GM23338 (cell line): ENCODE results near the gene TMEM94. TPM values are rescaled to one million over a fixed set of nuclear protein-coding genes. Genes with fewer than 3 reads are reported as not detected.

Source experiments
- ATAC-seq: fragments of 200-7000 bp; cut with Tn5 transposase; 3 replicates; pipeline ENCODE4 v1.9.1; 2020
- DNase-seq: peaks from one replicate; pipeline ENCODE4 v3.0.0-alpha.2; 2015; ENCODE audit warnings: low spot score
- H2AFZ ChIP-seq: fragments of 200-600 bp; sonication (generic); 2 replicates; pipeline ENCODE4 v1.8.0; 2016; ENCODE audit warnings: antibody characterized with exemption, mild to moderate bottlenecking, moderate library complexity
- H3F3A ChIP-seq: fragments of 200-600 bp; sonication (generic); replicated peaks from 2 replicates; pipeline ENCODE4 v1.8.0; 2017; ENCODE audit warnings: antibody characterized with exemption, mixed run types, low read depth
- H3K27ac ChIP-seq: fragments of 200-600 bp; sonication (generic); 2 replicates; pipeline ENCODE4 v1.6.1; 2016; ENCODE audit warnings: low read depth
- H3K27me3 ChIP-seq: fragments of 200-600 bp; sonication (generic); 2 replicates; pipeline ENCODE4 v1.8.0; 2016; ENCODE audit warnings: mild to moderate bottlenecking, mixed run types, moderate library complexity; ENCODE audit not compliant: insufficient read depth
- H3K36me3 ChIP-seq: fragments of 200-600 bp; sonication (generic); 2 replicates; pipeline ENCODE4 v1.8.0; 2016; ENCODE audit warnings: mild to moderate bottlenecking; ENCODE audit not compliant: insufficient read depth
- H3K4me1 ChIP-seq: fragments of 200-600 bp; sonication (generic); 2 replicates; pipeline ENCODE4 v1.8.0; 2016; ENCODE audit warnings: mild to moderate bottlenecking, moderate library complexity; ENCODE audit not compliant: insufficient read depth
- H3K4me2 ChIP-seq: fragments of 200-600 bp; sonication (generic); 2 replicates; pipeline ENCODE4 v1.7.1; 2017; ENCODE audit warnings: mixed run types
- H3K4me3 ChIP-seq: fragments of 200-600 bp; sonication (generic); 2 replicates; pipeline ENCODE4 v1.6.1; 2016; ENCODE audit warnings: mixed run types
- H3K79me2 ChIP-seq: fragments of 200-600 bp; sonication (generic); replicated peaks from 2 replicates; pipeline ENCODE4 v1.8.0; 2017; ENCODE audit warnings: mild to moderate bottlenecking; ENCODE audit not compliant: insufficient read depth
- H3K9me2 ChIP-seq: fragments of 200-600 bp; sonication (generic); 2 replicates; pipeline ENCODE4 v1.8.0; 2017; ENCODE audit not compliant: insufficient read depth
- H4K20me1 ChIP-seq: fragments of 200-600 bp; sonication (generic); replicated peaks from 2 replicates; pipeline ENCODE4 v1.8.0; 2017; ENCODE audit warnings: mild to moderate bottlenecking; ENCODE audit not compliant: insufficient read depth
- H3K27ac Mint-ChIP-seq: 2 replicates; pipeline ENCODE4 v1.8.0; 2020; ENCODE audit warnings: inconsistent platforms, mild to moderate bottlenecking, moderate library complexity, mixed read lengths
- H3K27me3 Mint-ChIP-seq: 3 replicates; pipeline ENCODE4 v1.8.0; 2022; ENCODE audit warnings: low read depth, mild to moderate bottlenecking, moderate library complexity, mixed read lengths, inconsistent platforms; ENCODE audit not compliant: insufficient read depth, poor library complexity
- H3K36me3 Mint-ChIP-seq: 3 replicates; pipeline ENCODE4 v1.8.0; 2021; ENCODE audit warnings: low read depth, mild to moderate bottlenecking, inconsistent platforms, moderate library complexity, mixed read lengths
- H3K4me1 Mint-ChIP-seq: 3 replicates; pipeline ENCODE4 v1.8.0; 2020; ENCODE audit warnings: mild to moderate bottlenecking, inconsistent platforms, mixed read lengths
- H3K4me3 Mint-ChIP-seq: 3 replicates; pipeline ENCODE4 v1.8.0; 2021; ENCODE audit warnings: moderate library complexity, mild to moderate bottlenecking, inconsistent platforms, mixed read lengths
- H3K9me3 Mint-ChIP-seq: 3 replicates; pipeline ENCODE4 v1.8.0; 2020; ENCODE audit warnings: moderate library complexity, mild to moderate bottlenecking, inconsistent platforms, mixed read lengths
- CREB1 ChIP-seq: fragments of 250-450 bp; sonication (Bioruptor Pico); IDR thresholded peaks from 2 replicates; pipeline ENCODE4 v1.5.0; 2020; ENCODE audit warnings: low read depth, mild to moderate bottlenecking, moderate library complexity
- EZH2 ChIP-seq: fragments of 200-600 bp; sonication (generic); IDR thresholded peaks from one replicate; pipeline ENCODE4 v1.8.0; 2017; ENCODE audit warnings: antibody characterized with exemption, mild to moderate bottlenecking, low read depth; ENCODE audit not compliant: unreplicated experiment
- EZH2phosphoT487 ChIP-seq: fragments of 200-600 bp; sonication (generic); IDR thresholded peaks from one replicate; pipeline ENCODE4 v1.8.1; 2018; ENCODE audit warnings: antibody characterized with exemption; ENCODE audit not compliant: unreplicated experiment
- JUNB ChIP-seq: IDR thresholded peaks from one replicate; pipeline ENCODE4 v1.6.1; 2016; ENCODE audit warnings: antibody characterized with exemption; ENCODE audit not compliant: unreplicated experiment
- NANOG ChIP-seq: IDR thresholded peaks from 2 replicates; pipeline ENCODE4 v1.6.1; 2016; ENCODE audit warnings: antibody characterized with exemption, borderline replicate concordance
- POLR2AphosphoS5 ChIP-seq: IDR thresholded peaks from 2 replicates; pipeline ENCODE4 v1.6.1; 2016; ENCODE audit warnings: antibody characterized with exemption, low read depth
- STAT1 ChIP-seq: IDR thresholded peaks from one replicate; pipeline ENCODE4 v1.6.1; 2016; ENCODE audit warnings: antibody characterized with exemption; ENCODE audit not compliant: unreplicated experiment
- ZNF114 ChIP-seq: fragments of 250-450 bp; sonication (Bioruptor Pico); IDR thresholded peaks from 2 replicates; pipeline ENCODE4 v1.5.0; 2020; ENCODE audit warnings: mild to moderate bottlenecking, moderate library complexity
- ZNF331 ChIP-seq: fragments of 250-450 bp; sonication (Bioruptor Pico); IDR thresholded peaks from 2 replicates; pipeline ENCODE4 v1.5.0; 2020; ENCODE audit warnings: low read depth, mild to moderate bottlenecking, moderate library complexity
- polyA plus RNA-seq: library from polyadenylated mRNA; unstranded; fragments of >200 nt; fragmentation: Nextera tagmentation; extraction: Ambion mirVana; gene quantifications from 2 replicates; pipeline ENCODE4 v1.2.1, GENCODE V29; 2016
- total RNA-seq: library from RNA; depleted of rRNA; stranded (reverse); fragments of >200 nt; shearing (Covaris generic); gene quantifications from 2 replicates; pipeline ENCODE4 v1.2.3, GENCODE V29; 2014
- TF ChIP-seq, protein P1 (sequence below): fragments of 250-450 bp; sonication (Bioruptor Pico); IDR thresholded peaks from 2 replicates; pipeline ENCODE4 v1.5.0; 2020; ENCODE audit warnings: mild to moderate bottlenecking, moderate library complexity
- TF ChIP-seq, protein P2 (sequence below): IDR thresholded peaks from 2 replicates; pipeline ENCODE4 v1.6.1; 2016; ENCODE audit warnings: antibody characterized with exemption
- TF ChIP-seq, protein P3 (sequence below), 2 experiments: fragments of 200-600 bp in 1 of 2; sonication (generic) in 1 of 2; conservative IDR thresholded peaks; 2 replicates each; pipeline versions ENCODE4 v1.5.1 to v1.6.1; 2016 to 2017; ENCODE audit warnings: antibody characterized with exemption in 2 of 2, low read depth in 2 of 2, mild to moderate bottlenecking in 2 of 2, moderate library complexity in 1 of 2

TMEM94 gene
- total and polyA plus RNA-seq, 2 experiments from 2014 or later = 24.0 to 66.0 TPM

DNA sequence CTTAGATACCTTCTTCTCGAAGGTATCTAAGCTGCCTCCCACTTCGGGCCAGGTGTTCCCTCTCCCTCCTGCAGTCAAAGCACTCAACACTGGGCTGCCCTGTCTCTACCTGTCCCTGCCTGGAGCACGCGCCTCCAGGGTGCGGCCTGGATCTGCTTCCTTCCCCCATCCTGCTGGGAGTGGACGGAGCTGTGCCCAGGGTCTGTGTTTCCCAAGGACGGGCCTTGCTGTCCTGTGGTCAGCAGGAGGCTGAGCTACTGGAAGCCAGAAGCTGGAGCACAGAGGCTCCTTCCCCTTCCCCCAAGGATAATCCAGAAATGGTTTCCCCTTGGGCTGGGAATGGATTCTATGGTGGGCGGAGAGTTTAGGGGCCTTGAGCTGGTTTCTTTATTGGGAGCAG is 85.8 kb downstream of the TMEM94 start:
- Mint-ChIP-seq H3K27ac (no peak overlapping the region; the same call in 1 of the 2 replicates), H3K27me3 (peaks cover 7% of the 10 kb centered on the region), H3K4me1 (peaks cover 29% of the 10 kb centered on the region), H3K9me3 (no peaks in the 10 kb centered on the region), H3K36me3 (no peaks in the 10 kb centered on the region), H3K4me3 (no peak overlapping the region; the same call in 2 of the 3 replicates)
- Histone ChIP-seq H3K27me3 (no peaks in the 10 kb centered on the region), H3F3A (no peaks in the 10 kb centered on the region), H3K27ac (no peak overlapping the region), H3K4me1 (no peaks in the 10 kb centered on the region), H2AFZ (no peak overlapping the region), H3K4me2 (no peak overlapping the region), H3K36me3 (no peaks in the 10 kb centered on the region), H4K20me1 (peaks cover 6% of the 10 kb centered on the region; the same call in 1 of the 2 replicates), H3K79me2 (no peaks in the 10 kb centered on the region), H3K4me3 (no peak overlapping the region), H3K9me2 (no peaks in the 10 kb centered on the region)
- DNase-seq (no peak), ATAC-seq (peak; percentile 14; the same call in 2 of the 3 replicates)
- no peak for TF ChIP-seq EZH2
- TF ChIP-seq STAT1 = no peak
- no peak for TF ChIP-seq CREB1 (CRISPR knock-in tag)
- TF ChIP-seq, protein P1, sequence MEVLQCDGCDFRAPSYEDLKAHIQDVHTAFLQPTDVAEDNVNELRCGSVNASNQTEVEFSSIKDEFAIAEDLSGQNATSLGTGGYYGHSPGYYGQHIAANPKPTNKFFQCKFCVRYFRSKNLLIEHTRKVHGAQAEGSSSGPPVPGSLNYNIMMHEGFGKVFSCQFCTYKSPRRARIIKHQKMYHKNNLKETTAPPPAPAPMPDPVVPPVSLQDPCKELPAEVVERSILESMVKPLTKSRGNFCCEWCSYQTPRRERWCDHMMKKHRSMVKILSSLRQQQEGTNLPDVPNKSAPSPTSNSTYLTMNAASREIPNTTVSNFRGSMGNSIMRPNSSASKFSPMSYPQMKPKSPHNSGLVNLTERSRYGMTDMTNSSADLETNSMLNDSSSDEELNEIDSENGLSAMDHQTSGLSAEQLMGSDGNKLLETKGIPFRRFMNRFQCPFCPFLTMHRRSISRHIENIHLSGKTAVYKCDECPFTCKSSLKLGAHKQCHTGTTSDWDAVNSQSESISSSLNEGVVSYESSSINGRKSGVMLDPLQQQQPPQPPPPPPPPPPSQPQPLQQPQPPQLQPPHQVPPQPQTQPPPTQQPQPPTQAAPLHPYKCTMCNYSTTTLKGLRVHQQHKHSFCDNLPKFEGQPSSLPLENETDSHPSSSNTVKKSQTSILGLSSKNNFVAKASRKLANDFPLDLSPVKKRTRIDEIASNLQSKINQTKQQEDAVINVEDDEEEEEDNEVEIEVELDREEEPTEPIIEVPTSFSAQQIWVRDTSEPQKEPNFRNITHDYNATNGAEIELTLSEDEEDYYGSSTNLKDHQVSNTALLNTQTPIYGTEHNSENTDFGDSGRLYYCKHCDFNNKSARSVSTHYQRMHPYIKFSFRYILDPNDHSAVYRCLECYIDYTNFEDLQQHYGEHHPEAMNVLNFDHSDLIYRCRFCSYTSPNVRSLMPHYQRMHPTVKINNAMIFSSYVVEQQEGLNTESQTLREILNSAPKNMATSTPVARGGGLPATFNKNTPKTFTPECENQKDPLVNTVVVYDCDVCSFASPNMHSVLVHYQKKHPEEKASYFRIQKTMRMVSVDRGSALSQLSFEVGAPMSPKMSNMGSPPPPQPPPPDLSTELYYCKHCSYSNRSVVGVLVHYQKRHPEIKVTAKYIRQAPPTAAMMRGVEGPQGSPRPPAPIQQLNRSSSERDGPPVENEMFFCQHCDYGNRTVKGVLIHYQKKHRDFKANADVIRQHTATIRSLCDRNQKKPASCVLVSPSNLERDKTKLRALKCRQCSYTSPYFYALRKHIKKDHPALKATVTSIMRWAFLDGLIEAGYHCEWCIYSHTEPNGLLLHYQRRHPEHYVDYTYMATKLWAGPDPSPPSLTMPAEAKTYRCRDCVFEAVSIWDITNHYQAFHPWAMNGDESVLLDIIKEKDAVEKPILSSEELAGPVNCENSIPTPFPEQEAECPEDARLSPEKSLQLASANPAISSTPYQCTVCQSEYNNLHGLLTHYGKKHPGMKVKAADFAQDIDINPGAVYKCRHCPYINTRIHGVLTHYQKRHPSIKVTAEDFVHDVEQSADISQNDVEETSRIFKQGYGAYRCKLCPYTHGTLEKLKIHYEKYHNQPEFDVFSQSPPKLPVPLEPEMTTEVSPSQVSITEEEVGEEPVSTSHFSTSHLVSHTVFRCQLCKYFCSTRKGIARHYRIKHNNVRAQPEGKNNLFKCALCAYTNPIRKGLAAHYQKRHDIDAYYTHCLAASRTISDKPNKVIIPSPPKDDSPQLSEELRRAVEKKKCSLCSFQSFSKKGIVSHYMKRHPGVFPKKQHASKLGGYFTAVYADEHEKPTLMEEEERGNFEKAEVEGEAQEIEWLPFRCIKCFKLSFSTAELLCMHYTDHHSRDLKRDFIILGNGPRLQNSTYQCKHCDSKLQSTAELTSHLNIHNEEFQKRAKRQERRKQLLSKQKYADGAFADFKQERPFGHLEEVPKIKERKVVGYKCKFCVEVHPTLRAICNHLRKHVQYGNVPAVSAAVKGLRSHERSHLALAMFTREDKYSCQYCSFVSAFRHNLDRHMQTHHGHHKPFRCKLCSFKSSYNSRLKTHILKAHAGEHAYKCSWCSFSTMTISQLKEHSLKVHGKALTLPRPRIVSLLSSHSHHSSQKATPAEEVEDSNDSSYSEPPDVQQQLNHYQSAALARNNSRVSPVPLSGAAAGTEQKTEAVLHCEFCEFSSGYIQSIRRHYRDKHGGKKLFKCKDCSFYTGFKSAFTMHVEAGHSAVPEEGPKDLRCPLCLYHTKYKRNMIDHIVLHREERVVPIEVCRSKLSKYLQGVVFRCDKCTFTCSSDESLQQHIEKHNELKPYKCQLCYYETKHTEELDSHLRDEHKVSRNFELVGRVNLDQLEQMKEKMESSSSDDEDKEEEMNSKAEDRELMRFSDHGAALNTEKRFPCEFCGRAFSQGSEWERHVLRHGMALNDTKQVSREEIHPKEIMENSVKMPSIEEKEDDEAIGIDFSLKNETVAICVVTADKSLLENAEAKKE (CRISPR knock-in tag) = no peak

DNA sequence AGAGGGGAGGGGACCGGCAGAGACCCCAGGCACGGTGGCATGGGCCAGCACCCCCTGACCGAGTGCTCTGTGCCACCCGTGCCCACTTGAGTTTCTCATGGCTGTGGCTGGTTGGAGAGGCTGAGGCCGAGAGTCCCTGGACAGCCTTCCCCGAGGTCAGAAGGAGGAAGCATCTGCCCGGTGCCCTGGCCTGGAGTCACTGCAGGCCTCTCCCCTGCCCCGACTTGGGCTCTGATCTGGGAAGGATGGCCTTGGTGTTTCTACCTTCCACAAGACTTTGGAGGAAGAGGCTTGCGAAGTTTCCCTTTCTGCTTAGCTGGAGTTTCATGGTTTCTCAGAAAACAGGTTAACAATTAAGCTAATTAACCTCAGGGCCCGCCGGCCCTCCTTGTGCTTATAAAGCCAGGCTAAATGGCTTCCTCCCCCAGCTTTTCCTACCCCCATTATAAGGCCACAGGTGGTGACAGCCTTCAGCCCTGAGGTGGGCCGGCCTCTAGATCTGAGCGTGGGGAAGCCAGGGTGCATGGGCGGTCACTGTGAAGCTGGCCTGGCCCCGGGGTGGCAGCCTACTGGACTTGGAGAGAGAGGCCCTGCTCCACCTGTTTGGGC is 86.4 kb downstream of the TMEM94 start:
- Histone ChIP-seq H3K36me3 (no peaks in the 10 kb centered on the region), H4K20me1 (peaks cover 6% of the 10 kb centered on the region; the same call in 1 of the 2 replicates), H3K4me2 (no peak overlapping the region), H3F3A (no peaks in the 10 kb centered on the region), H3K4me1 (no peaks in the 10 kb centered on the region), H3K4me3 (no peak overlapping the region), H2AFZ (no peak overlapping the region), H3K27me3 (no peaks in the 10 kb centered on the region), H3K27ac (no peak overlapping the region), H3K79me2 (no peaks in the 10 kb centered on the region), H3K9me2 (no peaks in the 10 kb centered on the region)
- DNase-seq (no peak), ATAC-seq (no peak)
- H3K4me1 Mint-ChIP-seq = peaks cover 29% of the 10 kb centered on the region
- no peaks in the 10 kb centered on the region for H3K9me3 Mint-ChIP-seq
- peaks cover 7% of the 10 kb centered on the region for H3K27me3 Mint-ChIP-seq
- H3K36me3 Mint-ChIP-seq = no peaks in the 10 kb centered on the region
- no peak overlapping the region for H3K4me3 Mint-ChIP-seq
- no peak overlapping the region for H3K27ac Mint-ChIP-seq
- TF ChIP-seq JUNB (no peak), POLR2AphosphoS5 (no peak), STAT1 (no peak), NANOG (no peak), ZNF114 (CRISPR knock-in tag) (no peak), EZH2phosphoT487 (no peak), CREB1 (CRISPR knock-in tag) (no peak), ZNF331 (CRISPR knock-in tag) (no peak), EZH2 (no peak)
- TF ChIP-seq, protein P2, sequence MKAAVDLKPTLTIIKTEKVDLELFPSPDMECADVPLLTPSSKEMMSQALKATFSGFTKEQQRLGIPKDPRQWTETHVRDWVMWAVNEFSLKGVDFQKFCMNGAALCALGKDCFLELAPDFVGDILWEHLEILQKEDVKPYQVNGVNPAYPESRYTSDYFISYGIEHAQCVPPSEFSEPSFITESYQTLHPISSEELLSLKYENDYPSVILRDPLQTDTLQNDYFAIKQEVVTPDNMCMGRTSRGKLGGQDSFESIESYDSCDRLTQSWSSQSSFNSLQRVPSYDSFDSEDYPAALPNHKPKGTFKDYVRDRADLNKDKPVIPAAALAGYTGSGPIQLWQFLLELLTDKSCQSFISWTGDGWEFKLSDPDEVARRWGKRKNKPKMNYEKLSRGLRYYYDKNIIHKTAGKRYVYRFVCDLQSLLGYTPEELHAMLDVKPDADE = no peak
- TF ChIP-seq, protein P3, sequence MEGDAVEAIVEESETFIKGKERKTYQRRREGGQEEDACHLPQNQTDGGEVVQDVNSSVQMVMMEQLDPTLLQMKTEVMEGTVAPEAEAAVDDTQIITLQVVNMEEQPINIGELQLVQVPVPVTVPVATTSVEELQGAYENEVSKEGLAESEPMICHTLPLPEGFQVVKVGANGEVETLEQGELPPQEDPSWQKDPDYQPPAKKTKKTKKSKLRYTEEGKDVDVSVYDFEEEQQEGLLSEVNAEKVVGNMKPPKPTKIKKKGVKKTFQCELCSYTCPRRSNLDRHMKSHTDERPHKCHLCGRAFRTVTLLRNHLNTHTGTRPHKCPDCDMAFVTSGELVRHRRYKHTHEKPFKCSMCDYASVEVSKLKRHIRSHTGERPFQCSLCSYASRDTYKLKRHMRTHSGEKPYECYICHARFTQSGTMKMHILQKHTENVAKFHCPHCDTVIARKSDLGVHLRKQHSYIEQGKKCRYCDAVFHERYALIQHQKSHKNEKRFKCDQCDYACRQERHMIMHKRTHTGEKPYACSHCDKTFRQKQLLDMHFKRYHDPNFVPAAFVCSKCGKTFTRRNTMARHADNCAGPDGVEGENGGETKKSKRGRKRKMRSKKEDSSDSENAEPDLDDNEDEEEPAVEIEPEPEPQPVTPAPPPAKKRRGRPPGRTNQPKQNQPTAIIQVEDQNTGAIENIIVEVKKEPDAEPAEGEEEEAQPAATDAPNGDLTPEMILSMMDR (conservative IDR thresholded peaks at IDR 0.05; ENCODE audit: low read depth in 2 of 2) = no peak
